GM19468 (cell line): ENCODE results near the gene MSH2.
"Not testable (repeated sequence)": the region's sequence is repeated elsewhere in the genome, so short reads cannot be mapped to it uniquely, and the experiment has no call there.

Experiments
- ATAC-seq: cut with Tn5 transposase; IDR thresholded peaks from one replicate; pipeline ENCODE4 v1.9.1; 2021; ENCODE audit warnings: mild to moderate bottlenecking, moderate library complexity, moderate number of reproducible peaks; ENCODE audit not compliant: unreplicated experiment; ENCODE audit errors: extremely low read depth

Gene MSH2

DNA sequence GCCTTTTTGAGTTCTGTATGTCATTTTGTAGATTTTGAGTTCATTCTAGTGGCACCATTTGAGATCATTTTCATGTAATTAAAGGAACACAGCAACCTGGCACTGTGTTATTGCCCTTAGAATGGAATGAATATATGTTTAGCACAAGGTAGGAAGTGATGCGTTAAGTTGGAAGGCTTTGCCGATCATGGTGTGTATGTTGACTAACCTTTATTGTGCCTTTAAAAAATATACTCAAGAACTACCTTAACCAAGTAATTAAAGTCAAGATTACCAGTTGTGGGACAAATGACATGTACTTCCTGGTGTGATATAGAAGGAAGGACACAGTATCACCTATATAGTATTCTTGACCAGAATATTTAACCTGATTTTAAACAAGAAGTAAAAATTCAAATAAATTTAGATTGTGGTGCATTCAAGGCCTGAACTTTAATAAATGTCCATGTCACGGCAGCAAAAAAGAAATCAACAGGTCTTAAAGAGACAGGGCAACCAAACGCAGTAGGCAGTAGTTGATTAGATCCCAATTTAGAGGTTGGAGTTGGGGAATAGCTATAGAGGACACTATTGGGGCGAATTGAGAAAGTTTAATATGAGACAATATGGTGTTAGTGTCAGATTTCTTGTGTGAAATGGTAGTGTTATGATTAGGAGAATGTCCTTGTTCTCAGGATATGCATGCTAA lies 68.6 kb downstream of the MSH2 start:
- no peak for ATAC-seq

DNA sequence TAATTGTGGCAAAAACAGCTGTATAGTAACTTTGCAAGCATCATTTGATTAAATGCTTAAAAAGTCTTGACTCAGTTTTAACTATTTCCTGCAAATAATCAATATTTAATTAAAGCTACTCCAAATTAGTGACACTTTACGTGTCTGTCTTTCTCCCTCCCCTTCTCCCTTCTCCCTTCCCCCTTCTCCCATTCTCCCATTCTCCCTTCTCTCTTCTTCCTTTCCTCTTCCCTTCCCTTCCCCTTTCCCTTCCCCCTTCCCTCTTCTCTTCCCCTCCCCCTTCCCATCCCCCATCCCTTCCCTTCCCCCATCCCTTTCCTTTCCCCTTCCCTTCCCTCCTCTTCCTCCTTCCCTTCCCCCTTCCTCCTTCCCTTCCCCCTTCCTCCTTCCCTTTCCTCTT lies 76.9 kb downstream of the MSH2 start:
- ATAC-seq, result no peak

- no peak for ATAC-seq
Observed at GRCh38 chr2:47483191-47483590, 80.2 kb downstream of the MSH2 start.

- ATAC-seq, result no peak
Observed at GRCh38 chr2:47484396-47484795, 81.4 kb downstream of the MSH2 start.

DNA sequence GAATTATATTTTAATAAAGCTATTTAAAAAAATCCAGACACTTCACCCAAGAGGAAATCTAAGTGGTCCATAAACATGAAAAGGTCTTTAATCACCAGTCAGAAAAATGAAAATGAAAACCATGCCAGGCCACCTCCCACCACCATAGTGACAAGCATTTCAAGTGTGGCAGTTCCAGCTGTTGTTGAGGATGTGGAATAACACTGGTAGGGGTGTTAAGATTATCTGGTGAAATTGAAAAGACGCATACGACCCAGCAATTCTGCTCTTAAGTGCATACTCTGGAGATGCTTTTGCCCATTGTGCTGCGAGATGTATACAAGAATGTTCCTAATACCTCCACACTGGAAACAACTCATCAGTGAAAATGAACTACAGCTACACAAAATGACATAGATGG lies 82.2 kb downstream of the MSH2 start:
- ATAC-seq, result no peak

GRCh38 chr2:47485751-47486300 lies 82.9 kb downstream of the MSH2 start:
- no peak for ATAC-seq

DNA sequence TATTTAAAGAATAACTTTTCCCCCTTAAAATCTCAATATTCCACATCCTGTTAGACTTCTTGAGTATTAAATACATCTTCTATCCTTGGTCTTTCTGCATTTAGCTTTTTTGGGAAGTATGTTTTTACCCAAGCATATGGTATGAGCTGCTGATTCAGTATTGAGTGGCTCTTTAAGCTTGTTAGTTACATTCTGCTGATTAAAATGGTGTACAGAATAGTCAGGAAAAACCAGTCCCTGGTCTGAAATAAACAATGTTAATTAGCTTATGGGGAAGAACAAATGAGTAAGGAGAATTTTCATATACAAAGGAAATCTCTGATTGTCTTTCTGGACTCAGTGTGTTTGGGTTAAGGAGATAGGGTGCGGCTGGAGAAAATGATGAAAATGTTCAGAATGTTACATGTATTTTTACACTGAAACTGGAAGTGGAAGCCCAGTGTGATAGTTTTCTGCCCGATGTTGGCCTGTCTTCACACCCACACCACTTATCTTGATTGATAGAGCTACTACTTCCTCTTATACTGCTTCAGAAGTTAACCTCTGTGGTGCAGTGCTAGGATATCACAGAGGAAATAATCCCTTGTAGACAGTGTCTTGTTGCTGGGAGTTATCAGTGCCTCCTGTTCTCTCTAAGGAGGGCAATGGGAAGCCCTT lies 84.0 kb downstream of the MSH2 start:
- peak; percentile 72 for ATAC-seq

DNA sequence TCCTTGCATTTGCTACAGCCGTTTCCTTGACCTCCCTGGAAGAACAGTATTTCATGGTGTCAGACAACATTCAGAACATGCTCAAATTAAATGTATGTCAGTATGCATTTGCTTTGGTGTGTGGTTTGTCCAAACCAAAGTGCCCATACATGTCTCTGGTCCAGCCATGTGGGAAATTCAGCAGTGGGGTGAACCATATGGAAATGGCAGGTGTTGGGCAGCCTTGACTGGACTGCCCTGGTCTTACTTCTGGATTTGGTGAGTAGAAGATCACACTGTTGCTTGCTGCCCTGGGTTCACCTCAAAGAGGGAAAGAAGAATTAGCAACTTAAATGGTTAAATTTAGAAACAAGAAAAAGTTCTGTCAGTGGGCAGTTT lies 84.5 kb downstream of the MSH2 start:
- ATAC-seq, result no peak

DNA sequence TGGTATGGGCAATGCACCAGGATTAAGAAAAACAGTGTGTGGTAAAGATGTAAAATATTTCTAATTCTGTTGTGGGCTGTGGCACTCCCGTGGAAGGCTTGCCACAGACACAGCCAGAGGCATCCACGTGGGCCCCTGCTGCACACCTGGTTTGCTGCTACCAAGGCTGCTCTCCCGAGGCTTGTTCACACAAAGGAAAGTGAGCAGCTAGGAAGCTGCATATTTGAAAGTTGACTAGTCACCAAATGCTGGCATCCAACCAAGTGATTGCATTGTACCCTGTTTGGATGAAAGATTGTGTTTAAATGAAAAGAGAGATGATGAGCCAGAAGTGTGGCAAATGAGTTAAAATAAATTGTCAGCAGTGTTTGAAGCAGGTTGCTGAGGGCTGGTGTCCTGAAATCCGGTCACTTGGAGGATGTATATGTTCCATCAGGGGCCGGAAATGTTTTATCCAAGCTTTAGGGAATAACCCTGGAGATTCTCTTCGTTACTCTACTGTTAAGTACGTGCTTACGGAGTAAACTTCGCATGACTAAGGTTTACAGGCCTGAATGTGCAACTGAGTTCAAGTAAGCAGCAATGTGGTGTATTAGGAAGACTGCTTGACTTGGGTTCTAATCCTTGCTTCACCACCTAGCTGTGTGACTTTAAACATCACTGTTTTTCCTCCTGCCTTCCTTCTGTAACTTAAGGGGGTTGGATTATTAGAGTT lies 86.1 kb downstream of the MSH2 start:
- no peak for ATAC-seq

GRCh38 chr2:47490406-47490805 lies 87.5 kb downstream of the MSH2 start:
- ATAC-seq, result no peak

GRCh38 chr2:47493317-47494035 lies 90.5 kb downstream of the MSH2 start:
- ATAC-seq, result no peak

DNA sequence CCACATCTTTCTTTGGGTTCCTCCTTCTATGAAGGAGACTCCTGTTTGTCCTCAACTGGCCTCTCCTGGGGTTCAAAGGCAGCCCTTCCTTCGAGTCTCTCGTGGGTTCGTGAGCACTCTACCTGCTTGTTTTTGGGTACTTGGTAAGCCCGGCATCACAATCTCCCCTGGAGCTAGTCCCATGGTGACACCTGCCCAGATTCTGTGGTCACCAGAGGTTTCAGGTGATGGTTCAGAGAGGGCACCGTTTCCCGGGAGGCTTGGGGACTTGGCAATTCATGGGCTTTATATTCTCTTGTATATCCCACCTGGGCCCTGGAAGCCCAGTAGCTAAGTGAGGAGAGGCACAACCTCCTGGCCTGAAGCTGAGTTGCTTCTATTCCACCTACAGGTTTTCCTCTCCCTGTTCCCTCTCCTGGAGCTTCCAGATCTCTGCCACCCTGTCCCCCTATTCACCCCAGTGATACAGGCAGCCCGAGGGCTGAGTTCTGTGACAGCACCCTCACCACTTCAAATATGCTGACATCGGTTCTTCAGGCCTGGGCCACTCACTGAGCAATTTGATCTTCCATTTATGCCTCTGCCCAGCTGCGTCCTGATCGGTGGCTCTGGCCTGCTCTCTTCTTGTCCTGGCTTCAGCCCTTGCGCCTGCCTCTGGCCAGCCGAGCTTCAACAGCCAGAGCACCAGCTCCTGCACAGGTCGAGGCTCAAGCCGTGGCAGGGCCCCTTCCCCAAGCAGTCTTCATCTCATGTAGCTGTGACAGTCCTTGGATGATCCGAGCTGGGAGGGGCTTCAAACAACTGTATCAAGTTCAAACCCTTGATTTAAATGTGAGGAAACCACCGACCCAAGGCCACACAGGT lies 91.5 kb downstream of the MSH2 start:
- no peak for ATAC-seq

- no peak for ATAC-seq
Observed at GRCh38 chr2:47497843-47498460, 95.0 kb downstream of the MSH2 start.

DNA sequence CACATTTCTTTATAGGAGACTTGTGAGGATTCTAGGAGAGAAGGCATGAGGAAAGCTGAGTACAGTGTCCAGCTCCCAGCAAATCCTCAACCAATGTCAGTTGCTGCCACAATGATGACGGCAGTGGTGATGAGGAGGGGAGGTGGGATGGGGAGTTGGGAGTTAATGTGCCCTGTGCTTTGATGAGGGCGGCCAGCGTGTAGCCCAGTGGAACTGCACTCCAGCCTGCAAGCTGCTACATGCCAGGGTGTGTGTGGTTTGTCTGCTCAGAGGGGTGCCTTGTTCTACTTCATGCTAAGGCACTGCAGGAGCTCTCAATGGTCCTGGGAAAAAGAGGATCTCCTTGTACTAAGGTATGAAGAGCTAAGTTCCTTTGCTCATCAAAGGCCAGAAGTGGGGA lies 96.1 kb downstream of the MSH2 start:
- no peak for ATAC-seq

- no peak for ATAC-seq
Observed at GRCh38 chr2:47499621-47500309, 96.8 kb downstream of the MSH2 start.

DNA sequence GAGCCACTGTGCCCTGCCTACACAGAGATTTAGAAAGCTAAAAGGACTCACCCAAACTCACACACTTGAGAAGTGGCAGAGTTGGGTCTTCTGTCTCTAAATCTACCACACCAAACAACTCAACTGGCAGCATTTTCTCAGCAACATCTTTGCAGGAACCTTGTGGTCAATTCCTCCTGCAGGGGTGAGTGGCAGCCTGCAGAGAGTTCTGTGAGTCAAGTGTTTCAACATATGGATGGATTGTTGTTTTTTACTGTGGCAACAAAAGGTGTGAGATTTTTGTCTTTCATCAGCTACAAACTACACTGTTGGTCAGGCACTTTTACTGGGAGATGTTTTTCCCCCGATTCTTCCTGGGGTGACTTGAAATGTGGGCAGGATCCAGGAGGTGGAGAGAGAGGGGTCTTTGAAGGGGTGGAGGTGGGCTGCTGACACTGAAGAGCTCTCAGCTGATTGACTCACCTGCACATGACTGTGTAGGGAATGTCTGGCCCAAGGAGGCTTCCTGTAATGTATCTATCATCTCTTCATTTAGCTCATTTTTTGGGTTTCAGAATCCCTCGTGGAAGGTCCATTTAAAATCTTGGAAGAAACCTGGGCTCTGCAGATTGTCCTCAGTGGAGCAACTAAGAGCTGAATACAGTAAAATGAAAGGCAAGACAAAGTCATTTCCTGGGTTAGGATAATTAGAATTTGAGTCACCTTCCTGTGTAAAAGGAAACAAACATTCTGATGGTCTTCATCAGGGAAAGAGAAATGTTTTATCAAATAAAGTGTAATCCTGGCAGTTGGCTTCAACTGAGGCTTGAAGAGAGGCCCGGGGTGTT lies 98.6 kb downstream of the MSH2 start:
- no peak for ATAC-seq

GRCh38 chr2:47502498-47502897 lies 99.5 kb downstream of the MSH2 start:
- ATAC-seq, result not testable (repeated sequence)
